Femur (tissue), 1 donor: ENCODE measurements around the gene THAP10.
"Not testable (repeated sequence)": the region's sequence is repeated elsewhere in the genome, so short reads cannot be mapped to it uniquely, and the experiment has no call there.

Experiments
- DNase-seq: peaks from one replicate; pipeline ENCODE4 v3.0.0-alpha.2; 2017

The THAP10 gene

GRCh38 chr15:70876011-70876410 is 16.2 kb downstream of the THAP10 start:
- DNase-seq = no peak

- no peak for DNase-seq
Observed at GRCh38 chr15:70875001-70875782, 17.0 kb downstream of the THAP10 start.

DNA sequence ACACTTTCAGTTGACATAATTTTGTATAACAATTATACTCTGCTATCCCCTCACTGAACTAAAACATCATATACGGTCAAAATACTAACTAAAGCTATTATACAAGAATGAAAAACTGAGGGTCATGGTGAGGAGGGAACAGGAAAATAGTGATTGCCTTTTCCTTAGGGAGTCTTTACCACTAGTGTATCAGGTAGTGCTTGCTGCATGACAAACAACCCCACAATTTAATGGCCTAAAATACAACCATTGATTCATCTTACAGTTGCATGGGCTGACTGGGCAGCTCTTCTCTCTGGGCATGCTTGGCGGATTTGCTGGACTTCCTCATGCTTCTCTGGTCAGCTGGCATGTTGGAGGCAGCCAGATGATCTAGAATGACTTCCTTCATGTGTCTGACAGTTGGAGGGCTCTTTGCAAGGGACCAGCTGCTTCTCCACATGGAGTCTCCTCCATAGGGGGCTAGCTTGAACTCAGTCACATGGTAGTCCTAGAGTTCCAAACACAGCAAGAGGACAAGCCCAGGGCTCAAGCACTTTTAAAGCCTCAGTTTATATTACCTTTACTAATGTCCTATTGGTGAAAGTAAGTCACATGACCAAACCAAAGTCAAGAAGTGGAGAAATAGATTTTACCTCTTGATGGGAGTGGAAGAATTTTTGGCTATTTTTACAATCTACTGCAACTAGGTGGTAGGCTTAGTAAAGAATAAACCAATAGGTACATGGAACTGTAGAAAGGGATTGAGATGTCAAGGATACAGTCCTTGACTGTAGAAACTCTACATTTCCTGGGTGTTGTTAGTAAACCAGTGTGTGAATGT is 18.8 kb downstream of the THAP10 start:
- DNase-seq = no peak

GRCh38 chr15:70871490-70871889 is 20.7 kb downstream of the THAP10 start:
- not testable (repeated sequence) for DNase-seq

DNA sequence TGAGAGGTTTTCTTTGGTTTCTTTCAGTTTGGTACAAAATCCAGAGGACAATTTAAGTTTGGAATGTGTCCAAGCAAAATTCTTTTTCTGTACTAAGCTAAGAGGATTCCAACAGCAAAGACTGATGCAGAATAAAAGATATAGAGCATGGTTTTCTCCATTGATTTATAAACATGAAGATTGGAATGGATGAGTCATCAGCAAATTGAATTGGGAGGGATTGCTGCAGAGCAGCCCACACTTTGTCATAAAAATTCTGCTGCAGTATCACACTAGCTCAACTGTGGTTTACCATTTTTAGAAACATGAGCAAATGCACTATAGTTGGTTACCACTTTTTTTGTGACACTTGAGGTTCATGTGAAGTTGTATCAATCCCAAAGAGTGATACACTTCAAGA is 22.2 kb downstream of the THAP10 start:
- no peak for DNase-seq

- DNase-seq = no peak
Observed at GRCh38 chr15:70869346-70869745, 22.9 kb downstream of the THAP10 start.

- DNase-seq = peak; percentile 80
Observed at GRCh38 chr15:70867911-70868467, 24.2 kb downstream of the THAP10 start.

GRCh38 chr15:70866982-70867641 is 25.1 kb downstream of the THAP10 start:
- DNase-seq = no peak

- no peak for DNase-seq
Observed at GRCh38 chr15:70863450-70864218, 28.6 kb downstream of the THAP10 start.

DNA sequence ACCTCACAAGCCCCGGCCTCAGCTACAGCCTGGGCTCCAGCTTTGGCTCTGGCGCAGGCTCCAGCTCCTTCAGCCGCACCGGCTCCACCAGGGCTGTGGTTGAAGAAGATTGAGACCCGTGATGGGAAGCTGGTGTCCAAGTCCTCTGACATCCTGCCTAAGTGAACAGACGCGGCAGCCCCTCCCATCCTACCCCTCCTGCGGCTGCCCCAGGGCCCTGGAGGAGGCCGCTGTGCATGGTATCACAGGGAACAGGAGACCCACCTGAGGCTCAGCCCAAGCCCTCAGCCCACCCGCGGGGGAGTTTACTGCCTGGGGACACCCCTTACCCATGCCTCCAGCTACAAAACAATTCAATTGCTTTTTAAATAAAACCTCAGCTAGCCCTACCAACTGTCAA is 32.2 kb downstream of the THAP10 start:
- DNase-seq = no peak

GRCh38 chr15:70859322-70859908 is 32.8 kb downstream of the THAP10 start:
- no peak for DNase-seq

GRCh38 chr15:70858614-70859321 is 33.5 kb downstream of the THAP10 start:
- not testable (repeated sequence) for DNase-seq

GRCh38 chr15:70857562-70858285 is 34.5 kb downstream of the THAP10 start:
- no peak for DNase-seq

GRCh38 chr15:70856884-70857561 is 35.2 kb downstream of the THAP10 start:
- DNase-seq = peak; percentile 87

- no peak for DNase-seq
Observed at GRCh38 chr15:70856177-70856883, 35.9 kb downstream of the THAP10 start.

- DNase-seq = no peak
Observed at GRCh38 chr15:70855764-70856163, 36.5 kb downstream of the THAP10 start.

GRCh38 chr15:70854666-70854976 is 37.6 kb downstream of the THAP10 start:
- no peak for DNase-seq

- peak; percentile 80 for DNase-seq
Observed at GRCh38 chr15:70853973-70854665, 38.1 kb downstream of the THAP10 start, which contains the start of gene LARP6. TSS of gene LARP6 (minus strand) at chr15:70854157. CDS start at chr15:70854088, 69 bp downstream.
